Activated CD8-positive, alpha-beta memory T cell treated with anti-CD3 and anti-CD28 coated beads, Interleukin-2, amount 50 U/mL, for 1 hour (primary cell): ENCODE measurements around the gene FKBP15.
"Not testable (repeated sequence)": the region's sequence is repeated elsewhere in the genome, so short reads cannot be mapped to it uniquely, and the experiment has no call there.

Experiments
- DNase-seq: peaks from one replicate; pipeline ENCODE4 v3.0.0-alpha.2; 2020; ENCODE audit errors: extremely low read depth

The FKBP15 gene

GRCh38 chr9:113148372-113148705, 72.7 kb downstream of the FKBP15 start:
- DNase-seq = no peak

GRCh38 chr9:113143432-113144227, 77.4 kb downstream of the FKBP15 start:
- DNase-seq = no peak

GRCh38 chr9:113140896-113141295, 80.2 kb downstream of the FKBP15 start:
- DNase-seq = not testable (repeated sequence)

GRCh38 chr9:113139953-113140352, 81.1 kb downstream of the FKBP15 start:
- no peak for DNase-seq

- no peak for DNase-seq
Measured at GRCh38 chr9:113139225-113139829, 81.8 kb downstream of the FKBP15 start.

- DNase-seq = no peak
Measured at GRCh38 chr9:113138760-113139159, 82.3 kb downstream of the FKBP15 start.

- no peak for DNase-seq
Measured at GRCh38 chr9:113137196-113138168, 83.6 kb downstream of the FKBP15 start.

- DNase-seq = no peak
Measured at GRCh38 chr9:113131689-113132151, 89.4 kb downstream of the FKBP15 start.

GRCh38 chr9:113129884-113130283, 91.2 kb downstream of the FKBP15 start:
- DNase-seq = no peak

GRCh38 chr9:113129466-113129865, 91.6 kb downstream of the FKBP15 start:
- DNase-seq = no peak

GRCh38 chr9:113125386-113126035, 95.6 kb downstream of the FKBP15 start:
- DNase-seq = no peak

- not testable (repeated sequence) for DNase-seq
Measured at GRCh38 chr9:113118829-113119228, 102.2 kb downstream of the FKBP15 start.
